ENCODE results near the gene CARS1.

Gene CARS1

DNA sequence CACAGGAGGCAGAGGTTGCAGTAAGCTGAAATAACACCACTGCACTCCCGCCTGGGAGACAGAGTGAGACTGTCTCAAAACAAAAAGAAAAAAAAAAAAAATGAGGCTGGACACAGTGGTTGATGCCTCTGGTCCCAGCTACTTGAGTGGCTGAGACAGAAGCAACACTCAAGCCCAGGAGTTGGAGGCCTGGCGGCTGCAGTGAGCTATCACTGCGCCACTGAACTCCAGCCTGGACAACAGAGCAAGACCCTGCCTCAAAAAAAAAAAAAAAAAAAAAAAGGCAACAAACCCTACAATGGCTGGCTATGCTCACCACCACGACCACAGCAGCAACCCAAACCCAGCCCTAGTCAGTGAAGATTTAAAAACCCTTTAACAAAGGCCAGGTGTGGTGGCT, 73.3 kb downstream of the CARS1 start:
- Histone ChIP-seq H3K79me2 (ENCODE audit: low read length) (peaks cover 99% of the 10 kb centered on the region), H3K27ac (ENCODE audit: low read length) (peak overlapping the region; percentile 38; the same call in 1 of the 2 replicates), H3K4me3 (ENCODE audit: low read length) (no peak overlapping the region), H3K36me3 (replicated peaks; ENCODE audit: insufficient read depth, low read length) (peaks cover 14% of the 10 kb centered on the region; the same call in 1 of the 2 replicates), H4K20me1 (ENCODE audit: insufficient read depth, low read length) (peaks cover 76% of the 10 kb centered on the region), H3K4me2 (ENCODE audit: low read depth, low read length) (peak overlapping the region; percentile 11; the same call in 1 of the 2 replicates), H3K9me3 (replicated peaks; ENCODE audit: insufficient read depth, low read length) (no peaks in the 10 kb centered on the region), H3K9ac (ENCODE audit: low read length) (no peak overlapping the region), H3K27me3 (replicated peaks; ENCODE audit: insufficient read depth, low read length) (no peaks in the 10 kb centered on the region), H3F3A (ENCODE audit: insufficient read depth, low read length) (peaks cover 23% of the 10 kb centered on the region), H3K4me1 (ENCODE audit: low read length) (peaks cover 30% of the 10 kb centered on the region), H3K9me2 (replicated peaks; ENCODE audit: insufficient read depth, low read length) (no peaks in the 10 kb centered on the region), H2AFZ (ENCODE audit: low read length) (no peak overlapping the region)
- TF ChIP-seq EZH2phosphoT487 (IDR thresholded peaks at IDR 0.05; ENCODE audit: low read length) (no peak), EZH2 (optimal IDR thresholded peaks at IDR 0.05; ENCODE audit: low read depth, low read length) (no peak)
- TF ChIP-seq, protein P1, sequence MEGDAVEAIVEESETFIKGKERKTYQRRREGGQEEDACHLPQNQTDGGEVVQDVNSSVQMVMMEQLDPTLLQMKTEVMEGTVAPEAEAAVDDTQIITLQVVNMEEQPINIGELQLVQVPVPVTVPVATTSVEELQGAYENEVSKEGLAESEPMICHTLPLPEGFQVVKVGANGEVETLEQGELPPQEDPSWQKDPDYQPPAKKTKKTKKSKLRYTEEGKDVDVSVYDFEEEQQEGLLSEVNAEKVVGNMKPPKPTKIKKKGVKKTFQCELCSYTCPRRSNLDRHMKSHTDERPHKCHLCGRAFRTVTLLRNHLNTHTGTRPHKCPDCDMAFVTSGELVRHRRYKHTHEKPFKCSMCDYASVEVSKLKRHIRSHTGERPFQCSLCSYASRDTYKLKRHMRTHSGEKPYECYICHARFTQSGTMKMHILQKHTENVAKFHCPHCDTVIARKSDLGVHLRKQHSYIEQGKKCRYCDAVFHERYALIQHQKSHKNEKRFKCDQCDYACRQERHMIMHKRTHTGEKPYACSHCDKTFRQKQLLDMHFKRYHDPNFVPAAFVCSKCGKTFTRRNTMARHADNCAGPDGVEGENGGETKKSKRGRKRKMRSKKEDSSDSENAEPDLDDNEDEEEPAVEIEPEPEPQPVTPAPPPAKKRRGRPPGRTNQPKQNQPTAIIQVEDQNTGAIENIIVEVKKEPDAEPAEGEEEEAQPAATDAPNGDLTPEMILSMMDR (IDR thresholded peaks at IDR 0.05; ENCODE audit: low read length): no peak
- no peak for DNase-seq

DNA sequence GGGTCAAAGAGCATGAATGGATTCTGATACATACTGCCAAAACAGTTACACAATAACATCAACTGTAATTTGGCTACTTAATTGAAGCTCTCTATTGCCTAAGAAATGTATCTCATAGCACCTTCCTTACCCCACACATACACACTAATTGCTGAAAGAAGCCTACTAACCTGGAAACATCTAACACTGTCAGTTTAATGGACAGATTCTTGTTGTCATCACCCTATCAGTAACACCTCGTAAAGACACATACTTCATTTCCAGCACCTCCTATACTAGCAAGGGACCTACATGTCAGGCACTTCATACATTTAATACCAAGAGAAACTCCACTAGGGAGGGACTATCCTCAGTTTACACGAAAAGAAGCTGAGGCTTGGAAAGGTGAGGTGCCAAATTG, 75.0 kb downstream of the CARS1 start:
- H3K36me3 ChIP-seq (replicated peaks; ENCODE audit: insufficient read depth, low read length): peaks cover 28% of the 10 kb centered on the region
- no peak overlapping the region for H3K4me3 ChIP-seq (ENCODE audit: low read length)
- peaks cover 11% of the 10 kb centered on the region; the same call in 1 of the 2 replicates for H3F3A ChIP-seq (ENCODE audit: insufficient read depth, low read length)
- H3K9me2 ChIP-seq (replicated peaks; ENCODE audit: insufficient read depth, low read length): no peaks in the 10 kb centered on the region
- H3K27ac ChIP-seq (ENCODE audit: low read length): no peak overlapping the region
- TF ChIP-seq, protein P1 (IDR thresholded peaks at IDR 0.05; ENCODE audit: low read length): no peak
- TF ChIP-seq EZH2phosphoT487 (IDR thresholded peaks at IDR 0.05; ENCODE audit: low read length): no peak
- TF ChIP-seq EZH2 (optimal IDR thresholded peaks at IDR 0.05; ENCODE audit: low read depth, low read length): no peak
- peaks cover 23% of the 10 kb centered on the region for H3K4me1 ChIP-seq (ENCODE audit: low read length)
- no peak overlapping the region for H2AFZ ChIP-seq (ENCODE audit: low read length)
- DNase-seq: no peak
- peaks cover 99% of the 10 kb centered on the region for H3K79me2 ChIP-seq (ENCODE audit: low read length)
- no peaks in the 10 kb centered on the region for H3K9me3 ChIP-seq (replicated peaks; ENCODE audit: insufficient read depth, low read length)
- peaks cover 70% of the 10 kb centered on the region for H4K20me1 ChIP-seq (ENCODE audit: insufficient read depth, low read length)
- no peak overlapping the region for H3K9ac ChIP-seq (ENCODE audit: low read length)
- no peak overlapping the region for H3K4me2 ChIP-seq (ENCODE audit: low read depth, low read length)
- H3K27me3 ChIP-seq (replicated peaks; ENCODE audit: insufficient read depth, low read length): no peaks in the 10 kb centered on the region

DNA sequence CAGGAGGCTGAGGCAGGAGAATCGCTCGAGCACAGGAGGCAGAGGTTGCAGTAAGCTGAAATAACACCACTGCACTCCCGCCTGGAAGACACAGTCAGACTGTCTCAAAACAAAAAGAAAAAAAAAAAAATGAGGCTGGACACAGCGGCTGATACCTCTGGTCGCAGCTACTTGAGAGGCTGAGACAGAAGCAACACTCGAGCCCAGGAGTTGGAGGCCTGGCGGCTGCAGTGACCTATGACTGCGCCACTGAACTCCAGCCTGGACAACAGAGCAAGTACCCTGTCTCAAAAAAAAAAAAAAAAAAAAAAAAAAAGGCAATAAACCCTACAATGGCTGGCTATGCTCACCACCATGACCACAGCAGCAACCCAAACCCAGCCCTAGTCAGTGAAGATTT, 76.1 kb downstream of the CARS1 start:
- H3K4me1 ChIP-seq (ENCODE audit: low read length): peaks cover 23% of the 10 kb centered on the region
- no peaks in the 10 kb centered on the region for H3K27me3 ChIP-seq (replicated peaks; ENCODE audit: insufficient read depth, low read length)
- DNase-seq: no peak
- no peak overlapping the region for H3K27ac ChIP-seq (ENCODE audit: low read length)
- TF ChIP-seq EZH2 (optimal IDR thresholded peaks at IDR 0.05; ENCODE audit: low read depth, low read length): no peak
- no peak for TF ChIP-seq EZH2phosphoT487 (IDR thresholded peaks at IDR 0.05; ENCODE audit: low read length)
- TF ChIP-seq, protein P1 (IDR thresholded peaks at IDR 0.05; ENCODE audit: low read length): no peak
- H3K4me3 ChIP-seq (ENCODE audit: low read length): no peak overlapping the region
- H3K4me2 ChIP-seq (ENCODE audit: low read depth, low read length): no peak overlapping the region
- no peak overlapping the region for H2AFZ ChIP-seq (ENCODE audit: low read length)
- H3K36me3 ChIP-seq (replicated peaks; ENCODE audit: insufficient read depth, low read length): peaks cover 34% of the 10 kb centered on the region
- H3K79me2 ChIP-seq (ENCODE audit: low read length): peaks cover 99% of the 10 kb centered on the region
- H4K20me1 ChIP-seq (ENCODE audit: insufficient read depth, low read length): peaks cover 65% of the 10 kb centered on the region
- no peaks in the 10 kb centered on the region for H3K9me2 ChIP-seq (replicated peaks; ENCODE audit: insufficient read depth, low read length)
- peaks cover 11% of the 10 kb centered on the region; the same call in 1 of the 2 replicates for H3F3A ChIP-seq (ENCODE audit: insufficient read depth, low read length)
- H3K9me3 ChIP-seq (replicated peaks; ENCODE audit: insufficient read depth, low read length): no peaks in the 10 kb centered on the region
- H3K9ac ChIP-seq (ENCODE audit: low read length): no peak overlapping the region
